HG02970 (cell line): ENCODE results near the gene FBXL20.

Experiments used
- ATAC-seq: cut with Tn5 transposase; IDR thresholded peaks from one replicate; pipeline ENCODE4 v1.9.1; 2021; ENCODE audit warnings: mild to moderate bottlenecking, moderate library complexity, moderate number of reproducible peaks; ENCODE audit not compliant: unreplicated experiment, low FRiP score

Gene FBXL20

GRCh38 chr17:39209317-39210092, 191.9 kb downstream of the FBXL20 start:
- no peak for ATAC-seq

- ATAC-seq: no peak
These were observed 192.5 kb downstream of the FBXL20 start for GRCh38 chr17:39208893-39209292.

- ATAC-seq: no peak
These were observed 193.3 kb downstream of the FBXL20 start for GRCh38 chr17:39208136-39208535.

- no peak for ATAC-seq
These were observed 196.3 kb downstream of the FBXL20 start for GRCh38 chr17:39205112-39205526.

GRCh38 chr17:39204245-39204644, 197.2 kb downstream of the FBXL20 start:
- ATAC-seq: no peak
